Tibial artery (tissue), 4 donors: ENCODE results near the gene NRXN3.

Experiments used
- DNase-seq, 2 donors: peaks; one replicate each; pipeline ENCODE4 v3.0.0-alpha.2; 2019
- H3K27ac ChIP-seq, 2 donors: fragments of 200-600 bp; sonication (generic) in 1 of 2; 1 replicate in 1 of 2; 2 replicates in 1 of 2; pipeline ENCODE4 v1.5.1; 2018 to 2019; ENCODE audit warnings: mild to moderate bottlenecking in 1 of 2
- H3K27me3 ChIP-seq, 2 donors: fragments of 200-600 bp; sonication (generic) in 1 of 2; one replicate each; pipeline versions ENCODE4 v1.5.1 to v1.6.0; 2016 to 2019
- H3K36me3 ChIP-seq, 3 donors: fragments of 200-600 bp; sonication (generic) in 2 of 3; one replicate each; pipeline ENCODE4 v1.5.1; 2016 to 2019; ENCODE audit warnings: mild to moderate bottlenecking in 2 of 3
- H3K4me1 ChIP-seq, 4 donors: fragments of 200-600 bp; sonication (generic) in 2 of 4; 1 replicate in 3 of 4; 2 replicates in 1 of 4; pipeline ENCODE4 v1.5.1; 2016 to 2019
- H3K4me3 ChIP-seq, 2 donors: fragments of 200-600 bp; sonication (generic) in 1 of 2; 1 replicate in 1 of 2; 2 replicates in 1 of 2; pipeline ENCODE4 v1.5.1; 2018 to 2019; ENCODE audit warnings: mild to moderate bottlenecking in 2 of 2
- H3K9me3 ChIP-seq, 3 donors: fragments of 200-600 bp; sonication (generic) in 1 of 3; one replicate each; pipeline ENCODE4 v1.5.1; 2016 to 2019
- CTCF ChIP-seq, 2 experiments: fragments of 200-600 bp in 1 of 2; fragments of 450-650 bp in 1 of 2; IDR thresholded peaks; one replicate each; pipeline ENCODE4 v1.5.1; 2017 to 2019; ENCODE audit warnings: antibody characterized with exemption in 2 of 2, mild to moderate bottlenecking in 1 of 2, moderate library complexity in 1 of 2
- intact Hi-C: fragments of 100-400 bp; cut with DNase I; formaldehyde crosslinking; loops from one replicate; pipeline ENCODE4 v1.15.0; 2023; ENCODE audit warnings: low total_unique reads

Gene NRXN3

DNA sequence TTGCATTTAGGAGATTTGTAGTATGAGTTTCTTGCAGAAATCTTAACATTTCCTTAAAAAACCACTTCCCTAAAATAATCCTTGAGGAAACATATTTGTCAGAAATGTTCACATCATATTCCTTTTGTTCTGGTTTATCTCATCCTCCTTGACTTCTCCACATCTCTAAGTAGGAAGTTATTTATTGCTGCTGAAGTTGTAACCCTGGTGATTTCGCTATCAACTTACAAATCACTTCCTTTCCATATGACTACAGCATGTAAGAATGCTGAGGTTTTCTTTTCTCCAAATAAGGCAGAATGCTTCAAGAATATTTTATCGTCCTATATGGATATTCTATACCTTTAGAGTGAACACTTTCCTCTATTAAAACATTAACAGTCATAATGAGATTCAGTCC is 751.7 kb downstream of the NRXN3 start:
- intact Hi-C loops: no loop called here
- no peak for DNase-seq
- H3K27me3 ChIP-seq: no peaks in the 10 kb centered on the region
- TF ChIP-seq CTCF (IDR thresholded peaks at IDR 0.05): no peak
- H3K4me3 ChIP-seq: no peak overlapping the region
- no peaks in the 10 kb centered on the region for H3K4me1 ChIP-seq
- H3K27ac ChIP-seq: no peak overlapping the region
- no peaks in the 10 kb centered on the region for H3K9me3 ChIP-seq
- H3K36me3 ChIP-seq: no peaks in the 10 kb centered on the region

DNA sequence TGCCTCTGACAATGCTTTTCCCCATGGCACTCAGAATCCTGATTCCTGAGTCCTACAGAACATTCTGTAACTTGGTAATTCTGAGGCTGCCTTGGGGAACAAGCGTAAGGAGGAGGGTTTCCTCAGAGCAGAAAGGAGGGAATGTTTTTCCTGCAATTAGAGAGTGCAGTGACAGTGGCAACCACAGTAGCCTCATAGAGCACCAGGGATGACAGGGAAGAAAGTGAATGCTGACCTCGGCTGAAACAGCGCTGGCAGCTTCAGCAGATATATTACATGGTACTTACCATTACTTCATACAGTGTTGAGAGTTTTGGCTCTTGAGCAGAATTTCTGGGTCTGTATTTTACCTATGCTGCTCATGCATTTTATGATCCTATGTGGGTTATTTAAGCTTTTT is 757.1 kb downstream of the NRXN3 start:
- Histone ChIP-seq H3K4me3 (no peak overlapping the region), H3K36me3 (no peaks in the 10 kb centered on the region), H3K4me1 (no peaks in the 10 kb centered on the region), H3K27me3 (no peaks in the 10 kb centered on the region), H3K9me3 (no peaks in the 10 kb centered on the region), H3K27ac (no peak overlapping the region)
- DNase-seq: no peak
- intact Hi-C loops: no loop called here
- TF ChIP-seq CTCF (IDR thresholded peaks at IDR 0.05): no peak

DNA sequence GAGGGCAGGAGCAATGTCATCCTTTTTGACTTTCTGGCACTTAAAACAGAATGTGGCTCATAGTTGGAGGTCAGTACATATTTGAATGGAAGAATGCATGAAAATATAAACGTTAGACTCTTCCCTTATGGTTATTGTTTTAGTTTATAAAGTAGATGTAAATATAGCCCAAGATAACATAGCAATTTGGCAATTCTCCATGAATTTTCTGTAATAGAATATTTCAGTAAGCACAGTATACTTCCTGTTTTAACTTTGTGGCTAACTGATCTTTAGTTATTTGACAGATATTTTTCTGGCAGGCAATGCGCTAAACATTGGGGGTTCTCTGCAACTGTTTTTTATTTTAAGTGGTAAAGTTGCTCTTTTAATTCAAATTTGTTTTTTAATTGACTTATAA is 763.0 kb downstream of the NRXN3 start:
- H3K9me3 ChIP-seq: no peaks in the 10 kb centered on the region
- TF ChIP-seq CTCF (IDR thresholded peaks at IDR 0.05): no peak
- DNase-seq: no peak
- H3K4me3 ChIP-seq: no peak overlapping the region
- no peaks in the 10 kb centered on the region for H3K4me1 ChIP-seq
- H3K27me3 ChIP-seq: peaks cover 0 to 2% of the 10 kb centered on the region in 2 donors
- H3K36me3 ChIP-seq: no peaks in the 10 kb centered on the region
- intact Hi-C loops: no loop called here
- H3K27ac ChIP-seq: no peak overlapping the region

- H3K27me3 ChIP-seq: peaks cover 0 to 2% of the 10 kb centered on the region in 2 donors
- no peaks in the 10 kb centered on the region for H3K36me3 ChIP-seq
- no peaks in the 10 kb centered on the region for H3K4me1 ChIP-seq
- H3K9me3 ChIP-seq: no peaks in the 10 kb centered on the region
- intact Hi-C loops: no loop called here
- H3K4me3 ChIP-seq: no peak overlapping the region
- TF ChIP-seq CTCF (IDR thresholded peaks at IDR 0.05): peak; percentile 18 to 23
- no peak for DNase-seq
- H3K27ac ChIP-seq: no peak overlapping the region
Measured at GRCh38 chr14:78933948-78934524, 763.9 kb downstream of the NRXN3 start.

DNA sequence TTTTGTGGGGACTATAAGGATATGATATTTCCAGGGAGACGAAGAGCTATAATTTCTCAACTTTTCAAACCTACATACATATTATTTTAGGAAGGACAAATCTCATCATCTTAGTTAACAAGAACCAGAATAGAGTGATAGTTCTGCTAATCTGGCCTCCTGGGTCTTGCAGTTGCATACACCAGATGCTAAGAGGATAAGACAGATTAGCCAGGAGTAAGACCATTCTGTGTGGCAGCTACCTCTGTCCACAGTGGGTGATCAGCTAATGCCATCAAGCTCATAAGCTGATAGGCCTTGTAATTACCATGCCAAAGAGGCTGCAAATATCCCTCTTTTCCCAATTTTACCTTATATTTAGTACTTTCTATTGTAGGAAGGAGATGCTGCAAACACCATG is 776.8 kb downstream of the NRXN3 start:
- intact Hi-C loops: no loop called here

More for the DNA sequence above, 776.8 kb downstream of the NRXN3 start:
- no peak for TF ChIP-seq CTCF (IDR thresholded peaks at IDR 0.05)
- Histone ChIP-seq H3K27ac (no peak overlapping the region), H3K9me3 (no peaks in the 10 kb centered on the region), H3K4me3 (no peak overlapping the region), H3K27me3 (peaks cover 0 to 10% of the 10 kb centered on the region in 2 donors), H3K4me1 (no peaks in the 10 kb centered on the region), H3K36me3 (no peaks in the 10 kb centered on the region)
- no peak for DNase-seq
